Endothelial cell of umbilical vein (primary cell): ENCODE data around the gene HK3. TPM values are rescaled to one million over a fixed set of nuclear protein-coding genes. Genes with fewer than 3 reads are reported as not detected.

Experiments used
- BruUV-seq: library from RNA; stranded (reverse); fragments of 400-500 nt; replicated peaks from 2 replicates; lab custom pipeline; 2021; lab: Mats Ljungman, UMichigan
- CTCF ChIA-PET: fragments of 300-600, 350-600 bp; sonication (Branson Sonifier 250); formaldehyde crosslinking; loops from one replicate; lab custom pipeline; 2021; ENCODE audit warnings: antibody characterized with exemption, inconsistent platforms; lab: Charles Lee
- POLR2A ChIA-PET: fragments of 300-600, 350-600 bp; sonication (Branson Sonifier 250); formaldehyde crosslinking; loops from one replicate; lab custom pipeline; 2021; ENCODE audit warnings: antibody characterized with exemption, inconsistent platforms; lab: Charles Lee
- DNase-seq: peaks from one replicate; pipeline ENCODE4 v3.0.0-alpha.2; 2011; ENCODE audit warnings: low read depth, low spot score
- FAIRE-seq: peaks from 2 replicates; lab custom pipeline; 2011; peaks lifted over from hg19 to GRCh38; lab: Jason Lieb, UNC
- H2AFZ ChIP-seq: 2 replicates; pipeline ENCODE4 v1.6.0; 2012; ENCODE audit warnings: low read depth, low read length, control low read depth, inconsistent platforms
- H3K27ac ChIP-seq: 2 replicates; pipeline ENCODE4 v1.5.1; 2011; ENCODE audit warnings: low read depth, mild to moderate bottlenecking, control low read depth, low read length, moderate library complexity; ENCODE audit not compliant: insufficient read depth
- H3K27me3 ChIP-seq, 2 experiments: 2 replicates each; pipeline versions ENCODE4 v1.6.0 to v1.6.1; 2011; ENCODE audit warnings: low read length in 2 of 2, mixed read lengths in 1 of 2; ENCODE audit not compliant: control insufficient read depth in 2 of 2, insufficient read depth in 2 of 2
- H3K36me3 ChIP-seq, 2 experiments: 2 replicates in 1 of 2; 3 replicates in 1 of 2; pipeline ENCODE4 v1.5.1; 2011; ENCODE audit warnings: low read length in 2 of 2, mild to moderate bottlenecking in 1 of 2, moderate library complexity in 1 of 2; ENCODE audit not compliant: control insufficient read depth in 2 of 2, insufficient read depth in 2 of 2; ENCODE audit errors: extremely low read depth in 1 of 2
- H3K4me1 ChIP-seq: 3 replicates; pipeline ENCODE4 v1.5.1; 2011; ENCODE audit warnings: mild to moderate bottlenecking, low read length; ENCODE audit not compliant: control insufficient read depth, insufficient read depth; ENCODE audit errors: extremely low read depth
- H3K4me2 ChIP-seq: 2 replicates; pipeline ENCODE4 v1.6.1; 2011; ENCODE audit warnings: low read length, control low read depth, mixed read lengths; ENCODE audit not compliant: insufficient read depth
- H3K4me3 ChIP-seq, 3 experiments: fragments of 200-600 bp in 1 of 3; sonication (generic), shearing (Covaris generic) in 1 of 3; replicated peaks in 1 of 3; 2 replicates each; pipeline ENCODE4 v1.5.1; 2011 to 2016; ENCODE audit warnings: control low read depth in 3 of 3, low read length in 3 of 3, mild to moderate bottlenecking in 2 of 3, inconsistent platforms in 1 of 3, low read depth in 1 of 3, moderate library complexity in 1 of 3; ENCODE audit not compliant: insufficient read depth in 1 of 3
- H3K79me2 ChIP-seq: 2 replicates; pipeline ENCODE4 v1.6.0; 2012; ENCODE audit warnings: low read length, inconsistent platforms; ENCODE audit not compliant: control insufficient read depth, insufficient read depth
- H3K9ac ChIP-seq: replicated peaks from 2 replicates; pipeline ENCODE3; 2011; ENCODE audit warnings: low read length, control low read depth; ENCODE audit not compliant: insufficient read depth; ENCODE audit errors: extremely low read depth
- H3K9me1 ChIP-seq: replicated peaks from 3 replicates; pipeline ENCODE4 v1.6.0; 2011; ENCODE audit warnings: mild to moderate bottlenecking, low read length; ENCODE audit not compliant: control insufficient read depth, insufficient read depth; ENCODE audit errors: extremely low read depth
- H3K9me3 ChIP-seq: replicated peaks from 2 replicates; pipeline ENCODE4 v1.5.1; 2012; ENCODE audit warnings: low read length, inconsistent platforms; ENCODE audit not compliant: control insufficient read depth, insufficient read depth
- H4K20me1 ChIP-seq: replicated peaks from 2 replicates; pipeline ENCODE3; 2011; ENCODE audit warnings: mild to moderate bottlenecking, low read length; ENCODE audit not compliant: control insufficient read depth, insufficient read depth; ENCODE audit errors: extremely low read depth
- EZH2 ChIP-seq: IDR thresholded peaks from 2 replicates; pipeline ENCODE4 v1.6.1; 2012; ENCODE audit warnings: borderline replicate concordance, low read depth, mild to moderate bottlenecking, moderate library complexity, low read length, inconsistent platforms; ENCODE audit not compliant: severe bottlenecking
- FOS ChIP-seq: IDR thresholded peaks from 2 replicates; pipeline ENCODE4 v1.6.1; 2011; ENCODE audit warnings: mild to moderate bottlenecking, low read length, moderate library complexity, borderline replicate concordance; ENCODE audit not compliant: insufficient read depth
- GATA2 ChIP-seq: IDR thresholded peaks from 2 replicates; pipeline ENCODE4 v1.7.0; 2011; ENCODE audit warnings: low read depth, mild to moderate bottlenecking, moderate library complexity, mixed read lengths, low read length; ENCODE audit not compliant: insufficient read length, insufficient read depth
- JUN ChIP-seq: IDR thresholded peaks from 2 replicates; pipeline ENCODE4 v1.6.1; 2011; ENCODE audit warnings: borderline replicate concordance, low read depth; ENCODE audit not compliant: insufficient read length, insufficient read depth
- MAX ChIP-seq: IDR thresholded peaks from 2 replicates; pipeline ENCODE4 v1.6.1; 2011; ENCODE audit not compliant: insufficient read depth, insufficient read length
- MYC ChIP-seq: IDR thresholded peaks from one replicate; pipeline ENCODE4 v1.6.1; 2011; ENCODE audit warnings: mild to moderate bottlenecking, low read depth, low read length
- POLR2A ChIP-seq: IDR thresholded peaks from 2 replicates; pipeline ENCODE4 v1.6.1; 2012; ENCODE audit warnings: low read depth, mild to moderate bottlenecking, control low read depth, low read length
- POLR2AphosphoS5 ChIP-seq: IDR thresholded peaks from 2 replicates; pipeline ENCODE4 v1.6.1; 2012; ENCODE audit warnings: low read depth, mild to moderate bottlenecking, control low read depth, low read length, moderate library complexity; ENCODE audit not compliant: insufficient read depth
- dilution Hi-C: fragments of 300-500 bp; cut with MboI; formaldehyde crosslinking; loops from one replicate; pipeline ENCODE4 v1.15.0; 2019; ENCODE audit warnings: low sequenced_read_pairs; ENCODE audit not compliant: extremely low pct_ligation_motif_present
- intact Hi-C: fragments of 100-400 bp; cut with micrococcal nuclease; formaldehyde crosslinking; loops from one replicate; pipeline ENCODE4 v1.10.0; 2022
- polyA plus RNA-seq, 4 experiments: library from polyadenylated mRNA; depleted of rRNA in 3 of 4; stranded (reverse) in 3 of 4; unstranded in 1 of 4; fragments of >200 nt; gene quantifications; 2 replicates each; pipeline versions ENCODE4 v1.2.1 to v1.2.3, GENCODE V29; 2011 to 2012; ENCODE audit warnings: missing spikeins in 1 of 4
- total RNA-seq: library from RNA; stranded (reverse); gene quantifications from 2 replicates; pipeline ENCODE4 v1.2.3, GENCODE V29; 2021
- TF ChIP-seq, protein P1 (sequence below), 2 donors: IDR thresholded peaks; 1 replicate in 1 of 2; 2 replicates in 1 of 2; pipeline ENCODE4 v1.5.1; 2011; ENCODE audit warnings: low read length in 2 of 2, mild to moderate bottlenecking in 2 of 2, moderate library complexity in 2 of 2, control low read depth in 1 of 2, inconsistent platforms in 1 of 2, low read depth in 1 of 2; ENCODE audit not compliant: insufficient read depth in 1 of 2; ENCODE audit errors: extremely low read depth in 1 of 2

Gene HK3
- total and polyA plus RNA-seq, 2 donors (not counting 3 experiments of a cell fraction or from before 2014, with no cell fraction given), result not detected

- no peak for TF ChIP-seq GATA2
- no peak for TF ChIP-seq POLR2A
- no peak for TF ChIP-seq EZH2
- CTCF ChIA-PET, result interaction anchor here (1.2 kb wide), 1 partner anchor 12 kb away, joined by 3 read pairs; no protein-coding TSS in a partner anchor
- no peak for FAIRE-seq
- Histone ChIP-seq H3K27me3 (peaks cover 2% of the 10 kb centered on the region in 2 experiments), H3K4me3 (no peak overlapping the region), H3K9me1 (no peaks in the 10 kb centered on the region), H3K79me2 (no peaks in the 10 kb centered on the region), H3K27ac (no peak overlapping the region), H3K9ac (no peak overlapping the region), H3K9me3 (no peaks in the 10 kb centered on the region), H4K20me1 (no peaks in the 10 kb centered on the region), H2AFZ (no peak overlapping the region), H3K36me3 (no peaks in the 10 kb centered on the region), H3K4me1 (no peaks in the 10 kb centered on the region), H3K4me2 (no peak overlapping the region)
- dilution Hi-C loops (no loop called here), intact Hi-C loops (no loop called here)
- POLR2A ChIA-PET, result no interaction called here
- BruUV-seq, result no TSS peak
- no peak for DNase-seq
These were observed 37.9 kb downstream of the HK3 start for GRCh38 chr5:176861276-176861675.

DNA sequence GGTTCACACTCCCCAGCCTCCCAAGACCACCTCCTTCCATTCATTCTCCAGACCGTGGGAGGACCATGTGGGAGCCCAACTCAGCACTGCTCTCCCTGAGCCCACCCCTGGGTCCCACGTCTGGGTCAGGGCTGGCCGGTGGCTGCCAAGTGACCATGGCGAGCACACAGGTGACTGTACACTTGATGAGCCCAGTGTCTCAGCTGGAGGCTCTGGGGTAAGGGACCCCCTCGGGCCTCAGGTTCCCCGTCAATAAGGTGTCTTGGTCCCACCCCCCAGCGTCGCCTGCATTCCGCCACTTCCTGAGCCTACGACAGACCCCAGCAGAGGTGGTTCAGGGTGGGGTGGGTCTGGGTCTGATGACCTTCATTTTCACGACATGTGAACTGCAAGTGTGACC lies 38.8 kb downstream of the HK3 start:
- dilution Hi-C loops, result no loop called here
- H3K9me1 ChIP-seq, result no peaks in the 10 kb centered on the region
- H3K4me1 ChIP-seq, result no peaks in the 10 kb centered on the region
- H4K20me1 ChIP-seq, result no peaks in the 10 kb centered on the region
- DNase-seq (no peak), FAIRE-seq (no peak)
- no peak overlapping the region for H3K4me2 ChIP-seq
- no peaks in the 10 kb centered on the region for H3K79me2 ChIP-seq
- intact Hi-C loops, result no loop called here
- TF ChIP-seq POLR2A (no peak), POLR2AphosphoS5 (no peak), GATA2 (no peak), JUN (no peak), MYC (no peak), MAX (no peak), FOS (no peak), EZH2 (no peak)
- TF ChIP-seq, protein P1, sequence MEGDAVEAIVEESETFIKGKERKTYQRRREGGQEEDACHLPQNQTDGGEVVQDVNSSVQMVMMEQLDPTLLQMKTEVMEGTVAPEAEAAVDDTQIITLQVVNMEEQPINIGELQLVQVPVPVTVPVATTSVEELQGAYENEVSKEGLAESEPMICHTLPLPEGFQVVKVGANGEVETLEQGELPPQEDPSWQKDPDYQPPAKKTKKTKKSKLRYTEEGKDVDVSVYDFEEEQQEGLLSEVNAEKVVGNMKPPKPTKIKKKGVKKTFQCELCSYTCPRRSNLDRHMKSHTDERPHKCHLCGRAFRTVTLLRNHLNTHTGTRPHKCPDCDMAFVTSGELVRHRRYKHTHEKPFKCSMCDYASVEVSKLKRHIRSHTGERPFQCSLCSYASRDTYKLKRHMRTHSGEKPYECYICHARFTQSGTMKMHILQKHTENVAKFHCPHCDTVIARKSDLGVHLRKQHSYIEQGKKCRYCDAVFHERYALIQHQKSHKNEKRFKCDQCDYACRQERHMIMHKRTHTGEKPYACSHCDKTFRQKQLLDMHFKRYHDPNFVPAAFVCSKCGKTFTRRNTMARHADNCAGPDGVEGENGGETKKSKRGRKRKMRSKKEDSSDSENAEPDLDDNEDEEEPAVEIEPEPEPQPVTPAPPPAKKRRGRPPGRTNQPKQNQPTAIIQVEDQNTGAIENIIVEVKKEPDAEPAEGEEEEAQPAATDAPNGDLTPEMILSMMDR (IDR thresholded peaks at IDR 0.05; ENCODE audit: extremely low read depth in 1 of 2, insufficient read depth in 1 of 2, low read depth in 1 of 2, low read length in 2 of 2), result no peak
- H3K27me3 ChIP-seq, result no peaks in the 10 kb centered on the region
- no peak overlapping the region for H3K9ac ChIP-seq
- CTCF ChIA-PET, result interaction anchor here (1.5 kb wide), 1 partner anchor 200 kb away, joined by 7 read pairs; no protein-coding TSS in a partner anchor
- BruUV-seq, result no TSS peak
- H3K36me3 ChIP-seq, result no peaks in the 10 kb centered on the region
- POLR2A ChIA-PET, result no interaction called here
- no peak overlapping the region for H3K4me3 ChIP-seq
- no peak overlapping the region for H2AFZ ChIP-seq
- no peak overlapping the region for H3K27ac ChIP-seq
- no peaks in the 10 kb centered on the region for H3K9me3 ChIP-seq
